Measurements from ENCODE around the gene C1QTNF12.
"Not testable (repeated sequence)": the region's sequence is repeated elsewhere in the genome, so short reads cannot be mapped to it uniquely, and the experiment has no call there.

The C1QTNF12 gene

GRCh38 chr1:1199961-1200875 is 46.3 kb downstream of the C1QTNF12 start:
- DNase-seq (ENCODE audit: low read depth in 2 of 2), result no peak

- no peak for DNase-seq (ENCODE audit: low read depth in 2 of 2)
Measured at GRCh38 chr1:1199141-1199960, 47.2 kb downstream of the C1QTNF12 start.

GRCh38 chr1:1198423-1199140 is 47.9 kb downstream of the C1QTNF12 start:
- no peak for DNase-seq (ENCODE audit: low read depth in 2 of 2)

GRCh38 chr1:1197551-1198422 is 48.7 kb downstream of the C1QTNF12 start:
- no peak for DNase-seq (ENCODE audit: low read depth in 2 of 2)

GRCh38 chr1:1197188-1197500 is 49.4 kb downstream of the C1QTNF12 start:
- no peak for DNase-seq (ENCODE audit: low read depth in 2 of 2)

GRCh38 chr1:1196431-1197187 is 49.9 kb downstream of the C1QTNF12 start:
- no peak for DNase-seq (ENCODE audit: low read depth in 2 of 2)

- DNase-seq (ENCODE audit: low read depth in 2 of 2), result not testable (repeated sequence)
Measured at GRCh38 chr1:1195726-1196125, 50.8 kb downstream of the C1QTNF12 start.

GRCh38 chr1:1194723-1195122 is 51.8 kb downstream of the C1QTNF12 start:
- no peak for DNase-seq (ENCODE audit: low read depth in 2 of 2)
